Right renal pelvis (tissue), 4 donors: ENCODE results near the gene DENND2C. TPM values are rescaled to one million over a fixed set of nuclear protein-coding genes. Genes with fewer than 3 reads are reported as not detected.

ENCODE experiments used
- DNase-seq, 4 donors: peaks; one replicate each; pipeline ENCODE4 v3.0.0-alpha.2; 2013; ENCODE audit warnings: low read depth in 4 of 4, low spot score in 3 of 4, missing footprints in 1 of 4
- polyA plus RNA-seq, 4 donors: library from polyadenylated mRNA; unstranded; fragments of 120-200 nt; gene quantifications; one replicate each; pipeline ENCODE4 v1.2.1, GENCODE V29; 2013; ENCODE audit not compliant: insufficient read length in 4 of 4

The DENND2C gene
- 1 to 10 TPM; 3.2 to 4.8 (median 3.8) TPM for polyA plus RNA-seq

DNA sequence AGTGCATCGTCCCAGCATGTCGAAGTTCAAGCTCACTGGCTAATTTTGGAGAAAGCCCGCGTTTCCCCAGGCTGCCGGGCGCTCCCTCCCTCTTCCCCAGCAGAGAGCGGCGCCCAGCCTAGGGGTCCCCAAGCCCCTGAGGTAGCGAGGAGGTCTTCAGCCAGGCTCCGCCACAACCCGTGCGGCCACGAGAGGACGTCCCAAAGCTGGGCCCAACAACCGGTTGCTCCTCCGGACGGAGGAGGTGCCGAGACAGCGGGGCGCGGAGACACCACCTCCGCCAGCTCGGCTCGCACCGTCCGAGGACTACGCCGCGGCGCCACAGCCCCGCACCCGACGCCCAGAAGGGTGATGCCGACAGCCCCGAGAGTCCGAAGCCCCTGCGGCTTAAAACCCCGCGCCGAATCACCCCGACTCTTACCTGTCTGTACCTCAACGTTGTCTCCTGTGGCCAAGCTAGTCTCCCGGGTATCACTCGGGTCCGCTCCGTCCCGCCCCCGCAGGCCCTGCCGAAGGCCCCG lies at the start of gene DENND2C:
Gene DENND2C, minus strand, starts transcription at position 488 of the 521 bp plus-strand sequence. CDS start 44,065 bp downstream, outside the sequence.
- peak in 1 of 4 donors; percentile 8 for DNase-seq

DNA sequence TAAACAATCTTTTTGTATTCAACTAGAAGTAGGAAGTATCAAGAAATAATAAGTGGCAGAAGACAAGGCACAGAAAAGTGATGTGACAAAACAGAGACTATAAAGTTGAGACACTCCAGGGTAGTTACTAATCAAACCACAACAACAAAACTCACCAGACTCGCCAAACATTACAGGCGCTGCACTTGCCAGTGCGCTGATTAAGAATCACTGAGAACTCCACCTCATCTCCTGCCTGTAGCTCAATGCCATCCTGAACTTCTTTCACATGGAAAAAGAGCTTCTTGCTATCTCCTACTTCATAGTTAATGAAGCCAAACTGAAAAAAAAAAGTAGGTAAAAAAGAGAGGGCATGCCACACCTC lies 49.6 kb upstream of the DENND2C start:
- no peak for DNase-seq

GRCh38 chr1:114718661-114719423 lies 49.0 kb upstream of the DENND2C start:
- no peak for DNase-seq

- peak; percentile 84 to 90 (median 88) for DNase-seq
These were observed 46.7 kb upstream of the DENND2C start, which contains the start of gene NRAS for GRCh38 chr1:114716304-114717170. Gene NRAS, minus strand, starts transcription at chr1:114716771. Its CDS starts 611 bp downstream, at chr1:114716160.

GRCh38 chr1:114715952-114716303 lies 46.1 kb upstream of the DENND2C start:
- DNase-seq: no peak

- no peak for DNase-seq
These were observed 43.1 kb upstream of the DENND2C start for GRCh38 chr1:114712977-114713376.

- DNase-seq: no peak
These were observed 40.5 kb upstream of the DENND2C start for GRCh38 chr1:114710360-114710759.

GRCh38 chr1:114707604-114708003 lies 37.8 kb upstream of the DENND2C start:
- DNase-seq: no peak

DNA sequence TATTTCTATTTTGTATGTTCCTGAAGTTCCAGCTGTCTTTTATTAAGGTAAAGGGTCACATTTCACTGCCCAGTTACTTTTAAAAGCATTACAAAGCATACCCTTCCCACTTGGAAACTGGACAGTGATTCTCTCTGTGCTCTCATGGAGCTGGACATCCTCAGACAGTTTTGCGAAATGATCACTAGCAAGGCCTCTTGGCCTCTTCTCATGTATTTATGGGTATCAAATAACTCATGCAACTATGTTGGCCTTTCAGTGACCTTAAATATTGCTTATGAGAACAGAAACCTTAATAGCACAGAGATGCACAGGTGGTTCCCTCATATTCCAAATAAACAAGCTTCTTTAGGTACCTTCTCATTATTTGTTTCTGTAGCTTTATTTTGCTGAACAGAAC lies 33.4 kb upstream of the DENND2C start:
- no peak for DNase-seq

- DNase-seq: no peak
These were observed 32.9 kb upstream of the DENND2C start for GRCh38 chr1:114702737-114703136.

DNA sequence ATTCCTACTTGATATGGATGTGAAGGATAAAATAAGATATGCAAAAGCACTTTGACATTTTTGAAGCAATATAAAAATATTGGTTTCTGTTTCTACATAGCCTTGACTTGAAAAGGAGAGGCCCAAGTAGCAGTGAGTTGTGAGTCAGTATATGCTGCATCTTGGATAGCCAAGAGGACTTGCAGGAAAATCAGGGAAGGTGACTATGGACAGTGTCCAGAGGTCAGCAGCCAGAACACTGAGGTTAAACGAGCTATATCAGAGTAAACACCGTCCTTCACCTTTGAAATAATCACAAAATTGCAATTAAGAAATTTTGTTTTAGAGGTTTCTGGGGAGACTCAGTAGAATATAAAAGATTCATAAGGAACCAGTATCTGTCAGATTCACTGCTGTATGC lies 32.1 kb upstream of the DENND2C start:
- DNase-seq: no peak

DNA sequence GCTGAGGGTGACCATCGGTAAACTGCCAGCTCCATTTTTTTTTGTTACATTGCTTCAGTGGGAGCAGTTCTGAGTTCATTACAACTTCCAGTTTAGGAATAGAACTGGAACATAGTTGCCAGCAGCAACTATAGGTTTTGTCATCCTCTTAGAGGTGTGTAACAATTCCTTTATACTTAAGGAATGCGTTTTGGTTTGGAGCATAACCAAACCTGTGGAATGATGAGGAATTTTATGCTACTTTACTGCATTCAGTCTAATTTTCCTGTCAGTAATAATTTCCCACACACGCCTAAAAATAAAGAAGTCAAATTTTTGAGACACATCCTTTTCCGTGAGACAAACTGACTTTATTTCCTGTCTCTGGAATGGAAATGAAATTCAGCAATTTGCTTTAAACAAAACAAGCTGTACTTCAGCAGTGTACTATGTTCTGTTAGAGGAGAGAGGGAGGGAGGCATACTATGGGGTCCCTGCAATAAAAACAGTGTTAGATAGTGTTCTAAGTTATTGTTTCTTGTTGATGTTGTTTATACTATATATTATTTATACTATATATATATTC lies 30.3 kb upstream of the DENND2C start:
- no peak for DNase-seq

DNA sequence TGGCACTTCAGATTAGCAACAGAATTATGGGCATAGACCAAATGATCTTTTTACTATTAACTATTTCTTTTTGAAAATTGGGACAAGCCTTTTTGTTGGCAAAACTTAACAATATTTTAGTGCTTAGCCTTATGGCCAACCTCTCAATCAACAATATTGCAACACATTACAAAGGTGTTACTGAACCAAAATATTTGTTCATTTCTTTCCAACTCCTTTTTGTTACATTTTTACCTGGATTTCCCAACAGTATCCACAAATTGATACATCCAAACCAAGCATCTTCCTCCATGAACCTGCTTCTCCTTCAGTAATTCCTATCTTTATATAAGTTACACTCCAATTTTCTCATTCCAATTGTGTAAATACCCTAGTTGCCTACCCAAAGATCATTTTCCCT lies 27.0 kb upstream of the DENND2C start:
- no peak for DNase-seq

DNA sequence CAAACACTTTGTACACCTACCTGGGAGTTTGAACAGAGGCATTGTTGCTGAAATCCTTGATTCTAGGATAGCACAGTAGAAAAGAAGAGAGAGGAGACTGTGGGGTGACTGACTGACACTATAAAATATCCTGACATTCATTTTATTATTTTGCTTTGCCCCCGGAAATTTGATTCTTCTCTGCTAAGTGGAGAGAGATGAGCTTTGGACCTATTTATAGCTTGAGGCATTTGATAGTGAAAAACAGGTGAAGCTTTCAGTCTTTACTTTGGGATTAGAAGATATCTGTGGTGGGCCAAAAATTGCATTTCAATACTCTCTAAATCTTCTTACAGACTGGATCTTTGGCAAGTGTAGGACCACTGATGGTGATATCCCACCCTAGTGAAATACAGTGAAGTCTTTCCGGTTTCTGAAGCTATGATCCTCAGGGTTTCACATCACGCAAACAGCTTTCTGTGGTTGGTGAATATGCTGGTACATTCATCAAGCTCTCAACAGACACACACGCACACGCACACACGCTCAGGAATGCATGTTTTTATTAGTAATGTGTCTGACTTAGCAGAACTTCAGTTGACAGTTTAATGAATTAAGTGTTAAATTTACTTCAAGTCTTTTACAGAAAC lies 25.7 kb upstream of the DENND2C start, which contains the start of gene AMPD1:
Gene AMPD1, minus strand, starts transcription at position 117 of the 629 bp plus-strand sequence. Its CDS starts 75 bp downstream, at position 42.
- DNase-seq: no peak

DNA sequence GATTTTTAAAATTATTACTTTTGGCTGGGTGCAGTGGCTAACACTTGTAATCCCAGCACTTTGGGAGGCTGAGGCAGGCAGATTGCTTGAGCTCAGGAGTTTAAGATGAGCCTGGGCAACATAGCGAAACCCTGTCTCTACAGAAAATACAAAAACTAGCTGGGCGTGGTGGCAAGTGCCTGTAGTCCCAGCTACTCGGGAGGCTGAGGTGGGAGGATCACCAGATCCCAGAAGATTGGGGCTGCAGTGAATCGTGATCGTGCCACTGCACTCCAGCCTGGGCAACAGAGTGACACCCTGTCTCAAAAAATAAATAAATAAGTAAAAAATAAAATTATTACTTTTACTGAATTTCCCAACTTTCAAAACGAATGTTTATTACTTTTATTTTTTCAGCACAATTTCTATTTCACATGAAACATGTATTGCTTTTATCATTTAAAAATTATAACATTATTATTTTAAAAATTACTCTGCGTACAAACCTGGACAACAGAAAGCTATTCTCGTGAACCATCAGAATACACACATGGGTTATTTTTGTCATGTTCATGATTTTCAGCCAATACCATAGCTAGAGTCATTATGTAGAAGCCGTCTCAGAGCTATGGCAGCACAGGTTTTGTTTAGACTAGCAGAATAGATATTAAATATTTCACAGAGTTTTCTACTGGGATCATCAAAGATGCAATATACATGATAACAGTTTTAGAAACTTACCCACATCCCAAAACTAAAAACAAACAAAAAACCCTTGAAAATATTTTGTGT lies 24.9 kb upstream of the DENND2C start:
- no peak for DNase-seq

DNA sequence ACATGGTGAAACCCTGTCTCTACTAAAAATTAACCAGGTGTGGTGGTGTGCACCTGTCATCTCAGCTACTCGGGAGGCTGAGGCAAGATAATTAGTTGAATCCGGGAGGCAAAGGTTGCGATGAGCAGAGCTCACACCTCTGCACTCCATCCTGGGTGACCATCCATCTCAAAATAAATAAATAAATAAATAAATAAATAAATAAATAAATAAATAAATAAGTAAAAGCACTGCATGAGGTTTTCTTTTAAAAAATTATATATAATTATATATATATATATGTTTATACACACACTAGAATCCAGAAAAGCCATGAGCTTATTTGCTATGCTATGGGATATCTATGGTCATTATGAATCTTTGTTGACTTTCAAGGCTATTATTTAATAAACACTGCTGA lies 23.1 kb upstream of the DENND2C start:
- no peak for DNase-seq

GRCh38 chr1:114691061-114691460 lies 21.2 kb upstream of the DENND2C start:
- no peak for DNase-seq

- no peak for DNase-seq
These were observed 20.3 kb upstream of the DENND2C start for GRCh38 chr1:114690148-114690547.

DNA sequence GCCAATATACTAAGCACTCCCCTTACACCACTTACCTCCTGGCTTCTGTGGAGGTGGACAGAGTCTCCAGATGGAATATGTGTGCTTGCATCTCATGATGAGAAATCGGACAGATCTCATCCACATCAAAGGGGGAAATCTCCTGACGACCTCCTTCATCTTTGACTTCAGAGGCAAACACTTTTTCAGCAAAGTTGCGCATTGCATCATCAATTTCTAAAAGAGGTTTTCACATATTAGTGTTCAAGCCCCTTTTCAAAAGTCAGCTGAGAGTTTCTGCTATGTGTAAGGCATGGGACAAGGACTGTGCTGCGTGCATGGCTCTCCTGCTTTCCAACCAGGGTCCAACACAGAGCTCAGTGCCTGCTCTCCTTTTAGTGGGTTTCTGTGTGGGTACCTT lies 18.7 kb upstream of the DENND2C start:
- no peak for DNase-seq

GRCh38 chr1:114685851-114686250 lies 16.0 kb upstream of the DENND2C start:
- DNase-seq: no peak
